Measurements from ENCODE around the gene KREMEN2.

The KREMEN2 gene

GRCh38 chr16:2981899-2982250, 17.8 kb downstream of the KREMEN2 start:
- no peak for DNase-seq (ENCODE audit: low read depth)
- TF ChIP-seq MAX (IDR thresholded peaks at IDR 0.05; ENCODE audit: low read depth, low read length) (no peak), POLR2A (IDR thresholded peaks at IDR 0.05; ENCODE audit: extremely low read depth, insufficient read length) (no peak), CTCF (IDR thresholded peaks at IDR 0.05; ENCODE audit: low read depth, low read length) (no peak), MYC (IDR thresholded peaks at IDR 0.05; ENCODE audit: low read depth, low read length) (no peak)
- no peak overlapping the region for H3K4me3 ChIP-seq (ENCODE audit: low read depth, low read length)

GRCh38 chr16:2982402-2982801, 18.3 kb downstream of the KREMEN2 start:
- TF ChIP-seq POLR2A (IDR thresholded peaks at IDR 0.05; ENCODE audit: extremely low read depth, insufficient read length), result no peak
- TF ChIP-seq MAX (IDR thresholded peaks at IDR 0.05; ENCODE audit: low read depth, low read length), result no peak
- TF ChIP-seq CTCF (IDR thresholded peaks at IDR 0.05; ENCODE audit: low read depth, low read length), result no peak
- TF ChIP-seq MYC (IDR thresholded peaks at IDR 0.05; ENCODE audit: low read depth, low read length), result no peak
- H3K4me3 ChIP-seq (ENCODE audit: low read depth, low read length), result no peak overlapping the region
- DNase-seq (ENCODE audit: low read depth), result no peak

GRCh38 chr16:2983706-2984136, 19.6 kb downstream of the KREMEN2 start:
- H3K4me3 ChIP-seq (ENCODE audit: low read depth, low read length), result no peak overlapping the region
- TF ChIP-seq CTCF (IDR thresholded peaks at IDR 0.05; ENCODE audit: low read depth, low read length), result peak; percentile 60
- no peak; the same call in 1 of the 2 replicates for TF ChIP-seq MAX (IDR thresholded peaks at IDR 0.05; ENCODE audit: low read depth, low read length)
- TF ChIP-seq MYC (IDR thresholded peaks at IDR 0.05; ENCODE audit: low read depth, low read length), result peak; percentile 47; the same call in 1 of the 2 replicates
- peak; percentile 81 for DNase-seq (ENCODE audit: low read depth)

- TF ChIP-seq POLR2A (IDR thresholded peaks at IDR 0.05; ENCODE audit: extremely low read depth, insufficient read length) (no peak), MAX (IDR thresholded peaks at IDR 0.05; ENCODE audit: low read depth, low read length) (no peak), CTCF (IDR thresholded peaks at IDR 0.05; ENCODE audit: low read depth, low read length) (no peak), MYC (IDR thresholded peaks at IDR 0.05; ENCODE audit: low read depth, low read length) (no peak)
- no peak for DNase-seq (ENCODE audit: low read depth)
- no peak overlapping the region for H3K4me3 ChIP-seq (ENCODE audit: low read depth, low read length)
Measured at GRCh38 chr16:2985462-2985861, 21.4 kb downstream of the KREMEN2 start.

- no peak for TF ChIP-seq CTCF (IDR thresholded peaks at IDR 0.05; ENCODE audit: low read depth, low read length)
- no peak for TF ChIP-seq MAX (IDR thresholded peaks at IDR 0.05; ENCODE audit: low read depth, low read length)
- no peak for TF ChIP-seq POLR2A (IDR thresholded peaks at IDR 0.05; ENCODE audit: extremely low read depth, insufficient read length)
- TF ChIP-seq MYC (IDR thresholded peaks at IDR 0.05; ENCODE audit: low read depth, low read length), result no peak
Measured at GRCh38 chr16:2985893-2986355, 21.8 kb downstream of the KREMEN2 start.

More at GRCh38 chr16:2985893-2986355, 21.8 kb downstream of the KREMEN2 start:
- no peak overlapping the region for H3K4me3 ChIP-seq (ENCODE audit: low read depth, low read length)
- DNase-seq (ENCODE audit: low read depth), result no peak

Measured in NB4 (cell line).